HG02588 (cell line): ENCODE measurements around the gene NAV2.

Experiments used
- ATAC-seq: cut with Tn5 transposase; IDR thresholded peaks from one replicate; pipeline ENCODE4 v1.9.1; 2021; ENCODE audit warnings: mild to moderate bottlenecking, moderate library complexity; ENCODE audit not compliant: unreplicated experiment

The NAV2 gene

GRCh38 chr11:19805376-19805775 lies 92.7 kb downstream of the NAV2 start:
- ATAC-seq: no peak

GRCh38 chr11:19805827-19806226 lies 93.2 kb downstream of the NAV2 start:
- ATAC-seq: no peak

- no peak for ATAC-seq
These were observed 93.6 kb downstream of the NAV2 start for GRCh38 chr11:19806251-19806650.

GRCh38 chr11:19808076-19808911 lies 95.7 kb downstream of the NAV2 start:
- ATAC-seq: no peak

GRCh38 chr11:19810852-19811251 lies 98.2 kb downstream of the NAV2 start:
- no peak for ATAC-seq

- no peak for ATAC-seq
These were observed 98.7 kb downstream of the NAV2 start for GRCh38 chr11:19811380-19811779.

GRCh38 chr11:19812096-19812495 lies 99.5 kb downstream of the NAV2 start:
- no peak for ATAC-seq

- no peak for ATAC-seq
These were observed 100.1 kb downstream of the NAV2 start for GRCh38 chr11:19812710-19813109.

- no peak for ATAC-seq
These were observed 100.7 kb downstream of the NAV2 start for GRCh38 chr11:19813158-19813879.

- ATAC-seq: no peak
These were observed 101.8 kb downstream of the NAV2 start for GRCh38 chr11:19814421-19814820.

GRCh38 chr11:19816040-19816439 lies 103.4 kb downstream of the NAV2 start:
- ATAC-seq: no peak

GRCh38 chr11:19816817-19817216 lies 104.2 kb downstream of the NAV2 start:
- ATAC-seq: no peak

- no peak for ATAC-seq
These were observed 104.7 kb downstream of the NAV2 start for GRCh38 chr11:19817265-19817851.

GRCh38 chr11:19817870-19818269 lies 105.2 kb downstream of the NAV2 start:
- ATAC-seq: no peak

GRCh38 chr11:19818619-19819018 lies 106.0 kb downstream of the NAV2 start:
- ATAC-seq: no peak

GRCh38 chr11:19819148-19819547 lies 106.5 kb downstream of the NAV2 start:
- no peak for ATAC-seq

GRCh38 chr11:19820100-19820499 lies 107.5 kb downstream of the NAV2 start:
- ATAC-seq: no peak

- ATAC-seq: no peak
These were observed 108.8 kb downstream of the NAV2 start for GRCh38 chr11:19821412-19821875.

- ATAC-seq: no peak
These were observed 109.4 kb downstream of the NAV2 start for GRCh38 chr11:19821993-19822392.

- no peak for ATAC-seq
These were observed 109.9 kb downstream of the NAV2 start for GRCh38 chr11:19822531-19822930.

GRCh38 chr11:19826606-19827005 lies 114.0 kb downstream of the NAV2 start:
- no peak for ATAC-seq
